Measurements from ENCODE around the gene KLHL11. TPM values are rescaled to one million over a fixed set of nuclear protein-coding genes. Genes with fewer than 3 reads are reported as not detected.
"Not testable (repeated sequence)": the region's sequence is repeated elsewhere in the genome, so short reads cannot be mapped to it uniquely, and the experiment has no call there.

Gene KLHL11
- total RNA-seq, 2 donors from 2014 or later, result 24.2 to 45.0 TPM

DNA sequence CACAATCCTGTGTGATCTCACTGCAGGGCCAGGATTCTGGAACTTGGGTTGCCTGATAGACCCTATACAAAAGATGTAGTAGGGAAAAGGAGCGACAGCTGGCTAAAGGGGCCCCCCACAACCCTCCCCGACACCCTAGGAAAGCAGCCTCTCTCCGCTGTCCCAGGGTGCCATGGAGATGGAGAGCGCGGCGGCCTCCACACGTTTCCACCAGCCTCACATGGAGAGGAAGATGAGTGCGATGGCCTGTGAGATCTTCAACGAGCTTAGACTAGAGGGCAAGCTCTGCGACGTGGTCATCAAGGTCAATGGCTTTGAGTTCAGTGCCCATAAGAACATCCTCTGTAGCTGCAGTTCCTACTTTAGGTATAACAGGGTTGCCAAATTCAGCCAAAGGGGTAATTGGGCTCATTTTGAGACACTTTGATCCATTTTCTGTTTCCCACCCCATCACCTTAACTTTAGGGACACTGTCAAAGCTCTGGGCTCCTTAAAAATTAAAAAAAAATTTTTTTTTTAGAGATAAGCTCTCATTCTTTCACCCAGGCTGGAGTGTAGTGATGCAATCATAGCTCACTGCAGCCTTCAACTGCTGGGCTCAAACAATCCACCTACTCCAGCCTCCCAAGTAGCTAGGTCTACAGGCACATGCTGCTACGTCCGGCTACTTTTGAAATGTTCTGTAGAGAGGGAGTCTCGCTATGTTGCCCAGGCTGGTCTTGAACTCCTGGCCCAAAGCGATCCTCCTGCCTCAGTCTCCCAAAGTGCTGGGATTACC is 27.3 kb downstream of the KLHL11 start, which contains the start of gene KLHL10:
Gene KLHL10, plus strand, starts transcription at position 65 of the 778 bp plus-strand sequence. Its CDS starts 108 bp downstream, at position 173.
- Histone ChIP-seq H3K9me3 (no peaks in the 10 kb centered on the region), H3K4me3 (peak within 1 kb of the TSS; percentile 79 to 88), H3K27me3 (replicated peaks; ENCODE audit: insufficient read depth) (no peaks in the 10 kb centered on the region), H3K27ac (no peak within 1 kb of the TSS), H3K36me3 (no peaks in the 10 kb centered on the region), H3K4me1 (replicated peaks) (no peaks in the 10 kb centered on the region)
- intact Hi-C loops (cut with DNase I), result no loop called here
- DNase-seq (ENCODE audit: low spot score), result no peak
- 96% methylated on average over 15 of the region's 15 CpGs for WGBS
- no peak for TF ChIP-seq POLR2AphosphoS5 (IDR thresholded peaks at IDR 0.05)
- TF ChIP-seq, protein P1, sequence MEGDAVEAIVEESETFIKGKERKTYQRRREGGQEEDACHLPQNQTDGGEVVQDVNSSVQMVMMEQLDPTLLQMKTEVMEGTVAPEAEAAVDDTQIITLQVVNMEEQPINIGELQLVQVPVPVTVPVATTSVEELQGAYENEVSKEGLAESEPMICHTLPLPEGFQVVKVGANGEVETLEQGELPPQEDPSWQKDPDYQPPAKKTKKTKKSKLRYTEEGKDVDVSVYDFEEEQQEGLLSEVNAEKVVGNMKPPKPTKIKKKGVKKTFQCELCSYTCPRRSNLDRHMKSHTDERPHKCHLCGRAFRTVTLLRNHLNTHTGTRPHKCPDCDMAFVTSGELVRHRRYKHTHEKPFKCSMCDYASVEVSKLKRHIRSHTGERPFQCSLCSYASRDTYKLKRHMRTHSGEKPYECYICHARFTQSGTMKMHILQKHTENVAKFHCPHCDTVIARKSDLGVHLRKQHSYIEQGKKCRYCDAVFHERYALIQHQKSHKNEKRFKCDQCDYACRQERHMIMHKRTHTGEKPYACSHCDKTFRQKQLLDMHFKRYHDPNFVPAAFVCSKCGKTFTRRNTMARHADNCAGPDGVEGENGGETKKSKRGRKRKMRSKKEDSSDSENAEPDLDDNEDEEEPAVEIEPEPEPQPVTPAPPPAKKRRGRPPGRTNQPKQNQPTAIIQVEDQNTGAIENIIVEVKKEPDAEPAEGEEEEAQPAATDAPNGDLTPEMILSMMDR (IDR thresholded peaks at IDR 0.05), result no peak
- TF ChIP-seq POLR2A (IDR thresholded peaks at IDR 0.05), result no peak

DNA sequence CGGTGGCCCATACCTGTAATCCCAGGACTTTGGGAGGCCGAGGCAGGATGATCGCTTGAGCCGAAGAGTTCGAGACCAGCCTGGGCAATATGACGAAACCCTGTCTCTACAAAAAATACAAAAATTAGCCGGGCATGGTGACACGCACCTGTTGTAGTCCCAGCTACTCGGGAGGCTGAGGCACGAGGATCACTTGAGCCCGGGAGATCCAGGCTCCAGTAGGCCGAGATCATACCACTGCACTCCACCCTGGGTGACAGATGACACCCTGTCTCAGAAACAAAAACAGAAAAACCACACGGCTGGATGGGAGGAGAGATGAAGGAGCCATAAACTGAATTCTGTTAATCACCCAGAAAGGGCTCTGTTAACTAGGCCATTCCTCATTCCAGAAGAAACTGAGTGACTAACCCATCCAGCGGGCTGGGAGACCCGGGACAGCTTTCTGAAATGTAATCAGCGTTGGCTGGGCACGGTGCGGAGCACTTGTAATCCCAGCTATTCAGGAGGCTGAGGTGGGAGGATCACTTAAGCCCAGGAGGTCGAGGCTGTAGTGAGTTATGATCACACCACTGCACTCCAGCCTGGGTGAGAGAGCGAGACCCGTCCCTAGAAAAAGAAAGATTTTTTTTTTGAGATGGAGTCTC is 28.6 kb downstream of the KLHL11 start:
- no peaks in the 10 kb centered on the region for H3K27me3 ChIP-seq (replicated peaks; ENCODE audit: insufficient read depth)
- H3K4me1 ChIP-seq (replicated peaks), result no peaks in the 10 kb centered on the region
- H3K4me3 ChIP-seq, result peak overlapping the region; percentile 79 to 88
- intact Hi-C loops (cut with DNase I), result no loop called here
- peaks cover 0 to under 1% of the 10 kb centered on the region in 2 donors for H3K36me3 ChIP-seq
- TF ChIP-seq POLR2A (IDR thresholded peaks at IDR 0.05) (no peak), POLR2AphosphoS5 (IDR thresholded peaks at IDR 0.05) (no peak)
- TF ChIP-seq, protein P1 (IDR thresholded peaks at IDR 0.05), result no peak
- H3K9me3 ChIP-seq, result no peaks in the 10 kb centered on the region
- no peak for DNase-seq (ENCODE audit: low spot score)
- H3K27ac ChIP-seq, result peak overlapping the region; percentile 79 to 80
- 35% methylated on average over 21 of the region's 21 CpGs for WGBS

DNA sequence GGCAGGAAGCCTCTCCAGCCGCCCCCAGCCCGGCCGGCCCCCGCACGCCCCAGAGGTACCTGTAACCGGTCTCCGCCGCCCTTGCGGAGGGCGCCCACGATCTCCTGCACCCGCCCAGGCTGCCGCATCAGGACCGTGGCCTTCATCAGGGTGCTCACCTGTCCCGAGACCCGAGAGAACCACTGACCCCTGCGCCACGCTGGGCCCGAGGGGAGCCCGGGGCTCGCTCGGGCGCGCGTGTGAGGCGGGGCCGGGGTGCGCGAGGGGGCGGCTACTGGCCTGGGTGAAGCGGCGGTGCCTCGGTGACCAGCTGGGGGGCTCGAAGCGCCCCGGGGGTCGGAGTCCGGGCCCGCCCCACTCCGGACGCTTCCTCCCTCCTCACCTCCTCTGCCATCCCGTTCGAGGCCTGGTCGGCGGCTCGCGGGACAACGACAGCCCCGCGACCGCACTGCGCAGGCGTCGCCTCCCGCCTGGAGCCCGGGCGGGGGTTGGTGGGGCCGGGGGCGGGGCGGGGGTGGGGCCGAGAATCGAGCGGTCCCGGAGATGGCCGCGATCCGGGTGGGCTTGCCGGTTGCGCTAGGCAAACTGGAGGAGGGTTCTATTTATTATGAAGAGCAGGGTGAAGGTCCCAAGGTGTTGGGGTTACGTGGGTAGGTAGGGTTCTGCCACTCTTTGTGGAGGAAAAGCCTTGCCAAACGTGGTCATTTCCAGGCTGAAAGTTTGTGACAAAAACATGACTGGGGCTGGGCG is 29.2 kb downstream of the KLHL11 start, which contains the start of gene NT5C3B:
Gene NT5C3B, minus strand, starts transcription at position 433 of the 750 bp plus-strand sequence. Its CDS starts 39 bp downstream, at position 394.
- Histone ChIP-seq H3K4me3 (peak within 1 kb of the TSS; percentile 79 to 88), H3K4me1 (replicated peaks) (no peaks in the 10 kb centered on the region), H3K27ac (peak within 1 kb of the TSS; percentile 79 to 80), H3K9me3 (no peaks in the 10 kb centered on the region), H3K36me3 (peaks cover 0 to 5% of the 10 kb centered on the region in 2 donors), H3K27me3 (replicated peaks; ENCODE audit: insufficient read depth) (no peaks in the 10 kb centered on the region)
- intact Hi-C loops (cut with DNase I), result no loop called here
- WGBS, result under 1% methylated on average over 51 of the region's 72 CpGs
- DNase-seq (ENCODE audit: low spot score), result peak; percentile 39
- TF ChIP-seq POLR2A (IDR thresholded peaks at IDR 0.05) (peak; percentile 18), POLR2AphosphoS5 (IDR thresholded peaks at IDR 0.05) (peak; percentile 21)
- TF ChIP-seq, protein P1 (IDR thresholded peaks at IDR 0.05), result no peak

DNA sequence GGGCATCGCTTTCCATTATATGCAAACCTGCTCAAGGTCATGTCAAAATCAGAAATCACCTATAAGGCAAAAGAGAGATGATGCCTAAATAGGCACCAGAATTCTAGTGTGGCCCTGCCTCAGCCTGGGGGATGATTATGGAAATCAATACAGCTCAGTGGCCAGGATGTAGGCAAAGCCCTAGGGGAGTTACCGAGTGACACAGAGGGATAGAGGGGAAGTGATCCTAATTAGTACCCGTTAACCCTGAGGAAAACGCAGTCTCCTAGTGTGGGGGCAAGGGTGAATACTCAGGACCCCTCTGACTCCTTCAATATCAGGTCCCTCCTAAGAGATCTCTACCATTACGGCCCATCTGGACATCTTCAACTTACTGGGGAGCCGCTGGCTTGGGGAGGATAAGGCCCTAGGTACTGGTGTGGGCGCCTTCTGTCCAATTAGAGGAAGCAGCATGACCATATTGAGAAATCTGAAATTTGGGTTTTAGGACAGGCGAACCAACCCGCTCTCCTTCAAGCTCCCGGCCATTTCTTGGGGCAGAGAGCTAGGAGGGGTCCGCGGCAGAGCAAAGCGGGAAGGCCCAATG is 29.9 kb downstream of the KLHL11 start:
- 10% methylated on average over 13 of the region's 13 CpGs for WGBS
- intact Hi-C loops (cut with DNase I), result no loop called here

DNA sequence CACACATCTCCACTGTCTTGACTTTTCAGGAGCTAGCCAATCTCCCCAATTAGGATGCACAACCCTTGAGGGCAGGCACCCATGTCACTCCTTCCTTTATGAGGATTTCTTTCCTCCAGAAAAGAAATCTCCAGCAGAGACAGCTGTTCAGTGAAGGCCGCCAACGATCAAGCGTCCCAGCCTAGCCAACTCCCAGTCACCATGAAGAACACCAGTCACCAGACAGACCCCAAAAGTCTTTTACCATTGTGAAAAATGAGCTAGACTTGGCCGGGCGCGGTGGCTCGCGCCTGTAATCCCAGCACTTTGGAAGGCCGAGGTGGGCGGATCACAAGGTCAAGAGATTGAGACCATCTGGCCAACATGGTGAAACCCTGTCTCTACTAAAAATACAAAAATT is 35.3 kb downstream of the KLHL11 start:
- DNase-seq (ENCODE audit: low spot score); intact Hi-C loops (cut with DNase I); H3K27ac ChIP-seq; H3K4me3 ChIP-seq; H3K4me1 ChIP-seq (replicated peaks); H3K27me3 ChIP-seq (replicated peaks; ENCODE audit: insufficient read depth); H3K9me3 ChIP-seq: not testable (repeated sequence)
- 83% methylated on average over 10 of the region's 10 CpGs for WGBS
- peaks cover 5 to 12% of the 10 kb centered on the region in 2 donors for H3K36me3 ChIP-seq

More for the DNA sequence above, 29.9 kb downstream of the KLHL11 start:
- no peak for TF ChIP-seq POLR2A (IDR thresholded peaks at IDR 0.05)
- no peak for TF ChIP-seq POLR2AphosphoS5 (IDR thresholded peaks at IDR 0.05)
- TF ChIP-seq, protein P1 (IDR thresholded peaks at IDR 0.05), result no peak
- Histone ChIP-seq H3K27me3 (replicated peaks; ENCODE audit: insufficient read depth) (no peaks in the 10 kb centered on the region), H3K27ac (peak overlapping the region; percentile 79 to 80), H3K9me3 (no peaks in the 10 kb centered on the region), H3K36me3 (peaks cover 0 to 5% of the 10 kb centered on the region in 2 donors), H3K4me1 (replicated peaks) (no peaks in the 10 kb centered on the region), H3K4me3 (peak overlapping the region; percentile 79 to 88)
- no peak for DNase-seq (ENCODE audit: low spot score)
